ENCODE measurements around the gene GSK3A. TPM values are rescaled to one million over a fixed set of nuclear protein-coding genes. Genes with fewer than 3 reads are reported as not detected.

Gene GSK3A
- total RNA-seq, 1 donor from 2014 or later: 5.2 TPM

DNA sequence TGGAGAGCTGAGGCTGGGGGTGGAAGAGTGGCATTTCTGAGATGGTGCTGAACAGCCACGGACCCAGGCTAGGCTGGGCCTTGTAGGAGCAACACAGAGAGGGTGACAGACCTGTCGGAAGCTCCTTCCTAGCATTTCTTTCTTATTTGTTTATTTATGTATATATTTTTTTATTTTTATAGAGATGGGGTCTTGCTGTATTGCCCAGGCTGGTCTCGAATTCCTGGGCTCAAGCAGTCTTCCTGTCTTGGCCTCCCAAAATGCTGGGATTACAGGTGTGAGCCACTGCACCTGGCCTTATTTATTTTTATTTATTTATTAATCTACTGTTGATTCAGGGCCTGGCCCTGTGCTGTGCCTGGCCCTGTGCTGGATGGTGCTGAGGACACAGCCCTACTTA, 33.1 kb upstream of the GSK3A start:
- peaks cover 53 to 80% (median 78%) of the 10 kb centered on the region in 3 donors for H3K4me1 ChIP-seq (ENCODE audit: control insufficient read depth in 3 of 3, insufficient read depth in 3 of 3, low read length in 3 of 3)
- no peak overlapping the region for H3K4me3 ChIP-seq (ENCODE audit: low read length in 3 of 3)
- peaks cover 24 to 39% (median 24%) of the 10 kb centered on the region in 3 donors for H3K36me3 ChIP-seq (ENCODE audit: control insufficient read depth in 3 of 3, insufficient read depth in 3 of 3, low read length in 3 of 3)
- no peaks in the 10 kb centered on the region for H3K27me3 ChIP-seq (ENCODE audit: control insufficient read depth in 3 of 3, insufficient read depth in 3 of 3, low read length in 3 of 3)
- H3K27ac ChIP-seq (ENCODE audit: low read depth, low read length): no peak overlapping the region
- H3K9me3 ChIP-seq (ENCODE audit: control insufficient read depth in 3 of 3, low read length in 3 of 3): no peaks in the 10 kb centered on the region
- H3K9ac ChIP-seq (ENCODE audit: low read depth in 1 of 3, low read length in 3 of 3): peak overlapping the region in 2 of 3 donors; percentile 45 to 72

GRCh38 chr19:42275103-42275502, 32.7 kb upstream of the GSK3A start:
- peaks cover 24 to 39% (median 24%) of the 10 kb centered on the region in 3 donors for H3K36me3 ChIP-seq (ENCODE audit: control insufficient read depth in 3 of 3, insufficient read depth in 3 of 3, low read length in 3 of 3)
- H3K4me1 ChIP-seq (ENCODE audit: control insufficient read depth in 3 of 3, insufficient read depth in 3 of 3, low read length in 3 of 3): peaks cover 57 to 84% (median 78%) of the 10 kb centered on the region in 3 donors
- no peaks in the 10 kb centered on the region for H3K9me3 ChIP-seq (ENCODE audit: control insufficient read depth in 3 of 3, low read length in 3 of 3)
- H3K27me3 ChIP-seq (ENCODE audit: control insufficient read depth in 3 of 3, insufficient read depth in 3 of 3, low read length in 3 of 3): no peaks in the 10 kb centered on the region
- peak overlapping the region; percentile 43 to 72 (median 45) for H3K9ac ChIP-seq (ENCODE audit: low read depth in 1 of 3, low read length in 3 of 3)
- H3K27ac ChIP-seq (ENCODE audit: low read depth, low read length): no peak overlapping the region
- peak overlapping the region in 1 of 3 donors; percentile 22 for H3K4me3 ChIP-seq (ENCODE audit: low read length in 3 of 3)

GRCh38 chr19:42274065-42274682, 31.8 kb upstream of the GSK3A start:
- Histone ChIP-seq H3K27me3 (ENCODE audit: control insufficient read depth in 3 of 3, insufficient read depth in 3 of 3, low read length in 3 of 3) (no peaks in the 10 kb centered on the region), H3K36me3 (ENCODE audit: control insufficient read depth in 3 of 3, insufficient read depth in 3 of 3, low read length in 3 of 3) (peaks cover 24 to 39% (median 24%) of the 10 kb centered on the region in 3 donors), H3K4me1 (ENCODE audit: control insufficient read depth in 3 of 3, insufficient read depth in 3 of 3, low read length in 3 of 3) (peaks cover 59 to 84% (median 80%) of the 10 kb centered on the region in 3 donors), H3K9me3 (ENCODE audit: control insufficient read depth in 3 of 3, low read length in 3 of 3) (no peaks in the 10 kb centered on the region), H3K27ac (ENCODE audit: low read depth, low read length) (no peak overlapping the region), H3K9ac (ENCODE audit: low read depth in 1 of 3, low read length in 3 of 3) (peak overlapping the region in 2 of 3 donors; percentile 43 to 72), H3K4me3 (ENCODE audit: low read length in 3 of 3) (no peak overlapping the region)

DNA sequence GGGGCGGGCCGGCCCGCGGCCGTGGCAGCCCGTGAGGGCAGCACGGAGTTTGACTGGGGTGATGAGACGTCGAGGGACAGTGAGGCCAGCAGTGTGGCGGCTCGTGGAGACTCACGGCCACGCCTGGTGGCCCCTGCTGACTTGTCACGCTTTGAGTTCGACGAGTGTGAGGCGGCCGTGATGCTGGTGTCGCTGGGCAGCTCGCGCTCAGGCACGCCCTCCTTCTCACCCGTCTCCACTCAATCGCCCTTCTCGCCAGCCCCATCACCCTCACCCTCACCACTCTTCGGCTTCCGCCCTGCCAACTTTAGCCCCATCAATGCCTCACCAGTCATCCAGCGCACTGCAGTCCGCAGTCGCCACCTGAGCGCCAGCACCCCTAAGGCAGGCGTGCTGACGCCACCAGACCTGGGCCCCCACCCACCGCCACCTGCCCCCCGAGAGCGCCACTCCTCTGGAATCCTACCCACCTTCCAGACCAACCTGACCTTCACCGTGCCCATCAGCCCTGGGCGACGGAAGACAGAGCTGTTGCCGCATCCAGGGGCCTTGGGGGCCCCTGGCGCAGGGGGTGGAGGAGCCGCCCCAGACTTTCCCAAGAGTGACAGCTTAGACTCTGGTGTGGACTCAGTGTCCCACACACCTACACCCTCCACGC, 31.1 kb upstream of the GSK3A start:
- H3K36me3 ChIP-seq (ENCODE audit: control insufficient read depth in 3 of 3, insufficient read depth in 3 of 3, low read length in 3 of 3): peaks cover 24 to 39% (median 24%) of the 10 kb centered on the region in 3 donors

GRCh38 chr19:42272989-42273406, 30.6 kb upstream of the GSK3A start:
- Histone ChIP-seq H3K9ac (ENCODE audit: low read depth in 1 of 3, low read length in 3 of 3) (peak overlapping the region in 1 of 3 donors; percentile 40), H3K4me1 (ENCODE audit: control insufficient read depth in 3 of 3, insufficient read depth in 3 of 3, low read length in 3 of 3) (peaks cover 47 to 72% (median 68%) of the 10 kb centered on the region in 3 donors), H3K4me3 (ENCODE audit: low read length in 3 of 3) (no peak overlapping the region), H3K9me3 (ENCODE audit: control insufficient read depth in 3 of 3, low read length in 3 of 3) (no peaks in the 10 kb centered on the region), H3K27me3 (ENCODE audit: control insufficient read depth in 3 of 3, insufficient read depth in 3 of 3, low read length in 3 of 3) (no peaks in the 10 kb centered on the region), H3K27ac (ENCODE audit: low read depth, low read length) (no peak overlapping the region), H3K36me3 (ENCODE audit: control insufficient read depth in 3 of 3, insufficient read depth in 3 of 3, low read length in 3 of 3) (peaks cover 24 to 39% (median 24%) of the 10 kb centered on the region in 3 donors)

More for the DNA sequence above, 31.1 kb upstream of the GSK3A start:
- Histone ChIP-seq H3K9ac (ENCODE audit: low read depth in 1 of 3, low read length in 3 of 3) (peak overlapping the region in 1 of 3 donors; percentile 72), H3K27ac (ENCODE audit: low read depth, low read length) (no peak overlapping the region), H3K4me1 (ENCODE audit: control insufficient read depth in 3 of 3, insufficient read depth in 3 of 3, low read length in 3 of 3) (peaks cover 53 to 78% (median 73%) of the 10 kb centered on the region in 3 donors), H3K9me3 (ENCODE audit: control insufficient read depth in 3 of 3, low read length in 3 of 3) (no peaks in the 10 kb centered on the region), H3K4me3 (ENCODE audit: low read length in 3 of 3) (no peak overlapping the region), H3K27me3 (ENCODE audit: control insufficient read depth in 3 of 3, insufficient read depth in 3 of 3, low read length in 3 of 3) (no peaks in the 10 kb centered on the region)

GRCh38 chr19:42272535-42272897, 30.1 kb upstream of the GSK3A start:
- H3K4me3 ChIP-seq (ENCODE audit: low read length in 3 of 3): no peak overlapping the region
- peaks cover 24 to 39% (median 24%) of the 10 kb centered on the region in 3 donors for H3K36me3 ChIP-seq (ENCODE audit: control insufficient read depth in 3 of 3, insufficient read depth in 3 of 3, low read length in 3 of 3)
- peaks cover 47 to 72% (median 68%) of the 10 kb centered on the region in 3 donors for H3K4me1 ChIP-seq (ENCODE audit: control insufficient read depth in 3 of 3, insufficient read depth in 3 of 3, low read length in 3 of 3)
- no peaks in the 10 kb centered on the region for H3K9me3 ChIP-seq (ENCODE audit: control insufficient read depth in 3 of 3, low read length in 3 of 3)
- H3K27me3 ChIP-seq (ENCODE audit: control insufficient read depth in 3 of 3, insufficient read depth in 3 of 3, low read length in 3 of 3): no peaks in the 10 kb centered on the region
- H3K27ac ChIP-seq (ENCODE audit: low read depth, low read length): peak overlapping the region; percentile 96
- H3K9ac ChIP-seq (ENCODE audit: low read depth in 1 of 3, low read length in 3 of 3): peak overlapping the region in 1 of 3 donors; percentile 40

- H3K4me3 ChIP-seq (ENCODE audit: low read length in 3 of 3): peak overlapping the region in 1 of 3 donors; percentile 76
- no peaks in the 10 kb centered on the region for H3K27me3 ChIP-seq (ENCODE audit: control insufficient read depth in 3 of 3, insufficient read depth in 3 of 3, low read length in 3 of 3)
- H3K4me1 ChIP-seq (ENCODE audit: control insufficient read depth in 3 of 3, insufficient read depth in 3 of 3, low read length in 3 of 3): peaks cover 46 to 68% (median 63%) of the 10 kb centered on the region in 3 donors
- H3K9ac ChIP-seq (ENCODE audit: low read depth in 1 of 3, low read length in 3 of 3): peak overlapping the region; percentile 73 to 94 (median 87)
- peak overlapping the region; percentile 96 for H3K27ac ChIP-seq (ENCODE audit: low read depth, low read length)
- peaks cover 24 to 39% (median 24%) of the 10 kb centered on the region in 3 donors for H3K36me3 ChIP-seq (ENCODE audit: control insufficient read depth in 3 of 3, insufficient read depth in 3 of 3, low read length in 3 of 3)
- H3K9me3 ChIP-seq (ENCODE audit: control insufficient read depth in 3 of 3, low read length in 3 of 3): no peaks in the 10 kb centered on the region
Measured at GRCh38 chr19:42271861-42272534, 29.6 kb upstream of the GSK3A start.

DNA sequence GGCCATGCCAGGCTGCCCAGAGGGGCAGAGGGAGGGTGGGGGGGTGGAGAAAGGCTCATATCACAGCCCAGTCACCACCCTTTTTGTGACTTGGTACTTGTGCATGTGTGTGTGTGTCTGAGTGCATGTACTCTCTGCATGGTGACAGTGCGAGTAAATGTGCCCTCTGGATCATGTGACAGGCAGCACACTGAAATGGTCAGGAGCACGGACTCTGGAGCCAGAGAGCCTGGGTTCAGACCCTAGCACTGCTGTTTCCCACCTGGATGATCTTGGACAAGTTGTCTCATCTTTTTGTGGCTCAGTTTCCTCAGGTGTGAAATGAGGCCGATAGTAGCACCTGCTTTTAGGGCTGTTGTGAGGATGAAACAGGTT, 28.6 kb upstream of the GSK3A start:
- Histone ChIP-seq H3K4me3 (ENCODE audit: low read length in 3 of 3) (peak overlapping the region; percentile 60 to 76 (median 75)), H3K4me1 (ENCODE audit: control insufficient read depth in 3 of 3, insufficient read depth in 3 of 3, low read length in 3 of 3) (peaks cover 42 to 59% (median 54%) of the 10 kb centered on the region in 3 donors), H3K9ac (ENCODE audit: low read depth in 1 of 3, low read length in 3 of 3) (peak overlapping the region; percentile 87 to 94 (median 89)), H3K27ac (ENCODE audit: low read depth, low read length) (peak overlapping the region; percentile 96), H3K9me3 (ENCODE audit: control insufficient read depth in 3 of 3, low read length in 3 of 3) (no peaks in the 10 kb centered on the region), H3K36me3 (ENCODE audit: control insufficient read depth in 3 of 3, insufficient read depth in 3 of 3, low read length in 3 of 3) (peaks cover 24 to 35% (median 24%) of the 10 kb centered on the region in 3 donors), H3K27me3 (ENCODE audit: control insufficient read depth in 3 of 3, insufficient read depth in 3 of 3, low read length in 3 of 3) (no peaks in the 10 kb centered on the region)

GRCh38 chr19:42270346-42271044, 28.1 kb upstream of the GSK3A start:
- H3K36me3 ChIP-seq (ENCODE audit: control insufficient read depth in 3 of 3, insufficient read depth in 3 of 3, low read length in 3 of 3): peaks cover 24 to 35% (median 24%) of the 10 kb centered on the region in 3 donors

More at GRCh38 chr19:42270346-42271044, 28.1 kb upstream of the GSK3A start:
- H3K4me1 ChIP-seq (ENCODE audit: control insufficient read depth in 3 of 3, insufficient read depth in 3 of 3, low read length in 3 of 3): peaks cover 39 to 55% (median 51%) of the 10 kb centered on the region in 3 donors
- peak overlapping the region; percentile 96 for H3K27ac ChIP-seq (ENCODE audit: low read depth, low read length)
- H3K9me3 ChIP-seq (ENCODE audit: control insufficient read depth in 3 of 3, low read length in 3 of 3): no peaks in the 10 kb centered on the region
- no peaks in the 10 kb centered on the region for H3K27me3 ChIP-seq (ENCODE audit: control insufficient read depth in 3 of 3, insufficient read depth in 3 of 3, low read length in 3 of 3)
- peak overlapping the region; percentile 87 to 94 (median 89) for H3K9ac ChIP-seq (ENCODE audit: low read depth in 1 of 3, low read length in 3 of 3)
- peak overlapping the region; percentile 75 to 91 (median 76) for H3K4me3 ChIP-seq (ENCODE audit: low read length in 3 of 3)
